ENCODE data around the gene MYT1. TPM values are rescaled to one million over a fixed set of nuclear protein-coding genes. Genes with fewer than 3 reads are reported as not detected.
A peak's percentile ranks its signal among the peaks of the same experiment; 100 is the strongest.

Gene MYT1
- total and polyA plus RNA-seq, 2 of the 8 experiments (the other 6 are each of a cell fraction or from before 2014, with no cell fraction given) = 0.63 to 2.0 TPM

DNA sequence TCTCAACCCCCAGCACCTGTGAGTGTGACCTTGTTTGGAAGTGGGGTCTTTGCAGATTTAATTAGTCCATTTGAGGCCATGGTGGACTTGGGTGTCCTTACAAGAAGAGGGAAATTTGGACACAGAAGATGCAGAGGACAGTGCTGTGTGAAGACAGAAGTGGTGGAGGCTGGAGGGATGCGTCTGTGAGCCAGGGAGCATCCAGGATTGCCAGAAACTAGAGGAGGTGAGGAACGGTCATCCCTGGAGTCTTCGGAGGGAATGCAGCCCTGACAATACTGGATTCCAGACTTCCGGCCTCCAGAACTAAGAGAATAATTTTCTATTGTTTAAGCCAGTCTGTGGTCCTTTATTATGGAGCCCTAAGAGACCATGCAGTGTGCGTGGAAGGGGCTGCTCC, 34.0 kb upstream of the MYT1 start:
- Histone ChIP-seq H3K79me2 (ENCODE audit: control insufficient read depth in 1 of 2, insufficient read depth in 2 of 2, low read length in 2 of 2) (no peaks in the 10 kb centered on the region), H2BK12ac (ENCODE audit: low read depth, low read length) (no peak overlapping the region), H4K8ac (ENCODE audit: extremely low read depth, insufficient read depth, low read length) (no peak overlapping the region), H4K91ac (replicated peaks; ENCODE audit: insufficient read length, low read length) (no peak overlapping the region), H2BK15ac (ENCODE audit: low read length) (no peak overlapping the region), H3K79me1 (ENCODE audit: low read depth, low read length) (no peaks in the 10 kb centered on the region), H4K20me1 (replicated peaks in 1 of 2; ENCODE audit: control insufficient read depth in 1 of 2, insufficient read depth in 2 of 2, low read length in 2 of 2) (no peaks in the 10 kb centered on the region), H2AK5ac (ENCODE audit: low read depth, low read length) (no peak overlapping the region), H2BK20ac (ENCODE audit: low read length) (no peak overlapping the region), H3K9me3 (ENCODE audit: insufficient read depth in 2 of 2, low read depth in 1 of 2, low read length in 1 of 2) (no peaks in the 10 kb centered on the region), H2BK120ac (replicated peaks; ENCODE audit: low read depth, low read length) (no peak overlapping the region), H3K23ac (ENCODE audit: insufficient read length) (no peak overlapping the region), H2BK5ac (ENCODE audit: low read depth, low read length) (no peak overlapping the region), H3K27ac (ENCODE audit: low read depth, low read length) (no peak overlapping the region), H2AFZ (ENCODE audit: low read length) (no peak overlapping the region), H3K4me3 (ENCODE audit: extremely low read depth in 1 of 4, insufficient read depth in 2 of 4, low read depth in 3 of 4, low read length in 4 of 4) (no peak overlapping the region), H3K18ac (ENCODE audit: extremely low read depth, low read length) (no peak overlapping the region), H4K5ac (ENCODE audit: insufficient read length, low read depth, low read length) (no peak overlapping the region), H3K4ac (replicated peaks; ENCODE audit: insufficient read length, low read depth, low read length) (no peak overlapping the region), H3K9ac (replicated peaks in 1 of 4; ENCODE audit: extremely low read depth in 1 of 4, low read depth in 3 of 4, low read length in 3 of 4) (no peak overlapping the region), H3K27me3 (replicated peaks in 1 of 4; ENCODE audit: control insufficient read depth in 3 of 4, extremely low read depth in 1 of 4, insufficient read depth in 3 of 4, low read length in 3 of 4) (no peaks in the 10 kb centered on the region), H3K56ac (replicated peaks; ENCODE audit: insufficient read length, low read depth, low read length) (no peak overlapping the region), H3K4me2 (ENCODE audit: insufficient read depth in 1 of 2, low read depth in 2 of 2, low read length in 2 of 2) (no peak overlapping the region), H3K36me3 (ENCODE audit: control insufficient read depth in 2 of 4, insufficient read depth in 4 of 4, low read length in 3 of 4) (no peaks in the 10 kb centered on the region), H3K14ac (ENCODE audit: insufficient read length) (no peak overlapping the region), H3K23me2 (ENCODE audit: low read depth, low read length) (no peaks in the 10 kb centered on the region), H3K4me1 (replicated peaks in 1 of 4; ENCODE audit: control insufficient read depth in 3 of 4, insufficient read depth in 4 of 4, low read length in 3 of 4) (no peaks in the 10 kb centered on the region; a peak in 1 of 7 replicates)
- WGBS, 2 experiments (ENCODE audit: extremely low coverage in 1 of 2, insufficient coverage in 1 of 2, insufficient read length in 1 of 2, insufficient replicate concordance in 2 of 2, low coverage in 1 of 2, low lambda C conversion rate in 2 of 2, missing lambda C conversion rate in 1 of 2) = 92% methylated on average over 5 of the region's 5 CpGs; no CpG with 5 or more reads in 1 of the 2 experiments
- FAIRE-seq (no peak), DNase-seq (ENCODE audit: low read depth in 1 of 2, low spot score in 2 of 2) (peak in 1 of 2 experiments; percentile 20)
- ChIA-PET POLR2A (ENCODE audit: partially characterized antibody) (no interaction called here), CTCF (ENCODE audit: partially characterized antibody) (no interaction called here)
- TF ChIP-seq, protein P1, sequence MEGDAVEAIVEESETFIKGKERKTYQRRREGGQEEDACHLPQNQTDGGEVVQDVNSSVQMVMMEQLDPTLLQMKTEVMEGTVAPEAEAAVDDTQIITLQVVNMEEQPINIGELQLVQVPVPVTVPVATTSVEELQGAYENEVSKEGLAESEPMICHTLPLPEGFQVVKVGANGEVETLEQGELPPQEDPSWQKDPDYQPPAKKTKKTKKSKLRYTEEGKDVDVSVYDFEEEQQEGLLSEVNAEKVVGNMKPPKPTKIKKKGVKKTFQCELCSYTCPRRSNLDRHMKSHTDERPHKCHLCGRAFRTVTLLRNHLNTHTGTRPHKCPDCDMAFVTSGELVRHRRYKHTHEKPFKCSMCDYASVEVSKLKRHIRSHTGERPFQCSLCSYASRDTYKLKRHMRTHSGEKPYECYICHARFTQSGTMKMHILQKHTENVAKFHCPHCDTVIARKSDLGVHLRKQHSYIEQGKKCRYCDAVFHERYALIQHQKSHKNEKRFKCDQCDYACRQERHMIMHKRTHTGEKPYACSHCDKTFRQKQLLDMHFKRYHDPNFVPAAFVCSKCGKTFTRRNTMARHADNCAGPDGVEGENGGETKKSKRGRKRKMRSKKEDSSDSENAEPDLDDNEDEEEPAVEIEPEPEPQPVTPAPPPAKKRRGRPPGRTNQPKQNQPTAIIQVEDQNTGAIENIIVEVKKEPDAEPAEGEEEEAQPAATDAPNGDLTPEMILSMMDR (IDR thresholded peaks at IDR 0.05; ENCODE audit: control extremely low read depth in 1 of 3, insufficient read depth in 1 of 3, low read depth in 1 of 3, low read length in 3 of 3) = no peak
- TF ChIP-seq RFX5 (IDR thresholded peaks at IDR 0.05; ENCODE audit: borderline replicate concordance, low read depth, low read length) = no peak
- TF ChIP-seq YY1 (IDR thresholded peaks at IDR 0.05; ENCODE audit: low read depth, low read length) = no peak
- no peak for TF ChIP-seq SP4 (IDR thresholded peaks at IDR 0.05; ENCODE audit: low read length)
- no peak for TF ChIP-seq KDM1A (IDR thresholded peaks at IDR 0.05; ENCODE audit: borderline replicate concordance, low read length)
- TF ChIP-seq CHD2 (IDR thresholded peaks at IDR 0.05; ENCODE audit: low read length) = no peak
- TF ChIP-seq KDM5A (IDR thresholded peaks at IDR 0.05; ENCODE audit: low read length) = no peak
- TF ChIP-seq, protein P2, sequence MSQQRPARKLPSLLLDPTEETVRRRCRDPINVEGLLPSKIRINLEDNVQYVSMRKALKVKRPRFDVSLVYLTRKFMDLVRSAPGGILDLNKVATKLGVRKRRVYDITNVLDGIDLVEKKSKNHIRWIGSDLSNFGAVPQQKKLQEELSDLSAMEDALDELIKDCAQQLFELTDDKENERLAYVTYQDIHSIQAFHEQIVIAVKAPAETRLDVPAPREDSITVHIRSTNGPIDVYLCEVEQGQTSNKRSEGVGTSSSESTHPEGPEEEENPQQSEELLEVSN (IDR thresholded peaks at IDR 0.05) = no peak
- TF ChIP-seq, protein P3, sequence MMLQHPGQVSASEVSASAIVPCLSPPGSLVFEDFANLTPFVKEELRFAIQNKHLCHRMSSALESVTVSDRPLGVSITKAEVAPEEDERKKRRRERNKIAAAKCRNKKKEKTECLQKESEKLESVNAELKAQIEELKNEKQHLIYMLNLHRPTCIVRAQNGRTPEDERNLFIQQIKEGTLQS (IDR thresholded peaks at IDR 0.05; ENCODE audit: insufficient read depth, low read depth, low read length) = no peak

All from H1 (cell line).